OCI-LY3 (cell line): ENCODE results near the gene LCK.

Experiments
- EZH2phosphoT487 ChIP-seq: fragments of 200-600 bp; shearing (Covaris generic); IDR thresholded peaks from 2 replicates; pipeline ENCODE4 v1.6.1; 2018; ENCODE audit warnings: antibody characterized with exemption, mixed run types, low read depth
- TF ChIP-seq, protein P1 (sequence below): fragments of 200-600, 300-600 bp; sonication (generic); IDR thresholded peaks from 2 replicates; pipeline ENCODE4 v1.5.1; 2014; ENCODE audit warnings: antibody characterized with exemption, low read length, low read depth

DNA sequence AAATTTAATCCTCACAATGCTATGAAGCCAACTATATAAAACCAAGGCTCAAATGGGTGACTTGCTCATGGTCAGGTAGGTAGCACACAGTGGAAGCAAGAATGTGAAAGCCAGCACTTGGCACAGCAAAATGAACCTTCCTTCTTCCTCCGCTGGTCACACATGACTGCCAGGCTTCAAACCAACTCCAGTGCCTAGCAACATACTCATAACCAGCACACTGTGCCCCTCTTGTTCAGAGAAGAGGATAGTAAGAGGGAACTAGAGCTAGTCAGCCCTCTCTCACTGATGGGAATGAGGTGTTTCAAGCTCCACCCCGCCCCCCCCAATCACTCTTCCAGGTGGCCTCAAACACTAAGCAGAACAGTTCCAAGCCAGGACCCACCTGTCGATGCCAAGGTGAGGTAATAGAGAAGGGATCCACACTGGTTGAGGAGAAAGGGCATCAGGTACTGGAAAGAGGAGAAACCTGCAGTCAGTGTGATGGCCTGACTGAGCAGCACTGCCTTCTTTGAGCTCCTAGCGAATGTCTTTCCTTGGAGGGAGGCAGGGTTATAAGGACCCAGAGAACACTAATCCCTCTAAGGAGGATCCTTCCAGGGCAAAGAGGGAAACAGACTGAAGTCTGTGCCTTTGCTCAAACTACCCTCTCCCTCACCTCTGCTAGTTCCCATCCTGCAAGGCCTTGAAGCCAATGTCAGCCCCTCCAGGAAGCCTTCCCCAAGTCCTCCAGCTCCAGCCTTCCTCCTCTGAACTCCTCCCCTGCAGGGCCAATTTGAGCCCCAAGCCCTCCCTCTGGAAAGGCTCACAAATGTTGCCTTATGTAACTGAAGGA lies 30.1 kb upstream of the LCK start:
- TF ChIP-seq, protein P1, sequence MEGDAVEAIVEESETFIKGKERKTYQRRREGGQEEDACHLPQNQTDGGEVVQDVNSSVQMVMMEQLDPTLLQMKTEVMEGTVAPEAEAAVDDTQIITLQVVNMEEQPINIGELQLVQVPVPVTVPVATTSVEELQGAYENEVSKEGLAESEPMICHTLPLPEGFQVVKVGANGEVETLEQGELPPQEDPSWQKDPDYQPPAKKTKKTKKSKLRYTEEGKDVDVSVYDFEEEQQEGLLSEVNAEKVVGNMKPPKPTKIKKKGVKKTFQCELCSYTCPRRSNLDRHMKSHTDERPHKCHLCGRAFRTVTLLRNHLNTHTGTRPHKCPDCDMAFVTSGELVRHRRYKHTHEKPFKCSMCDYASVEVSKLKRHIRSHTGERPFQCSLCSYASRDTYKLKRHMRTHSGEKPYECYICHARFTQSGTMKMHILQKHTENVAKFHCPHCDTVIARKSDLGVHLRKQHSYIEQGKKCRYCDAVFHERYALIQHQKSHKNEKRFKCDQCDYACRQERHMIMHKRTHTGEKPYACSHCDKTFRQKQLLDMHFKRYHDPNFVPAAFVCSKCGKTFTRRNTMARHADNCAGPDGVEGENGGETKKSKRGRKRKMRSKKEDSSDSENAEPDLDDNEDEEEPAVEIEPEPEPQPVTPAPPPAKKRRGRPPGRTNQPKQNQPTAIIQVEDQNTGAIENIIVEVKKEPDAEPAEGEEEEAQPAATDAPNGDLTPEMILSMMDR = no peak
- no peak for TF ChIP-seq EZH2phosphoT487
